Left renal cortex interstitium (tissue), 4 donors: ENCODE data around the gene COLQ. TPM values are rescaled to one million over a fixed set of nuclear protein-coding genes. Genes with fewer than 3 reads are reported as not detected.
"Not testable (repeated sequence)": the region's sequence is repeated elsewhere in the genome, so short reads cannot be mapped to it uniquely, and the experiment has no call there.

Source experiments
- DNase-seq, 4 donors: peaks; one replicate each; pipeline ENCODE4 v3.0.0-alpha.2; 2013; ENCODE audit warnings: low read depth in 4 of 4, low spot score in 2 of 4, missing footprints in 1 of 4
- polyA plus RNA-seq, 4 donors: library from polyadenylated mRNA; unstranded; fragments of 120-200 nt; gene quantifications; one replicate each; pipeline ENCODE4 v1.2.1, GENCODE V29; 2013; ENCODE audit not compliant: insufficient read length in 4 of 4

The COLQ gene
- polyA plus RNA-seq, 4 donors = 3.0 to 13.5 (median 7.4) TPM

GRCh38 chr3:15493436-15493835 lies 28.1 kb downstream of the COLQ start:
- no peak for DNase-seq

DNA sequence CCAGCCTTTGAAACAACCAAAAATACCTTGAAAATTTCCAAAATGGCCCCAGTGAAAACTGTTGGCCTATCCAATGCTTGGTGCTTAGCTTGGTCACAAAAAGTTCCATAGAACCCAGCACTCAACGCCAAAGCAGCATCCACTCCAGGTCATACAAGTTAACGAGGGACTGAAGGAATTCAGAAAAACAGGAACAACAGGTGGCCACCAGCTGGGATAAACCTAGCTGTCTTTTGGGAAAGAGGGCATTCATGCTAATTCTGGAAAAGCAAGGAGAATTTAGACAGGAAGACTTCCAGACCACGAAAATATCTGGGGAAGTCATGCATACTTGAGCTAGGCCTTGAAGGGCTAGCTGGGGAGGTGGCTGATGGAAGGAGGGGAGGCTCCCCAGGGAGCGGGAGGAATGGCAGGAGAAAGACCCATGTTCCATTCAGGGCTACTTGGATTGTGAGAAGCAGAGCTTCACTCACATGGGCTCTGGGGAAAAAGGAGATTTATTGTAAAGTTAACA lies 28.6 kb downstream of the COLQ start:
- no peak for DNase-seq

DNA sequence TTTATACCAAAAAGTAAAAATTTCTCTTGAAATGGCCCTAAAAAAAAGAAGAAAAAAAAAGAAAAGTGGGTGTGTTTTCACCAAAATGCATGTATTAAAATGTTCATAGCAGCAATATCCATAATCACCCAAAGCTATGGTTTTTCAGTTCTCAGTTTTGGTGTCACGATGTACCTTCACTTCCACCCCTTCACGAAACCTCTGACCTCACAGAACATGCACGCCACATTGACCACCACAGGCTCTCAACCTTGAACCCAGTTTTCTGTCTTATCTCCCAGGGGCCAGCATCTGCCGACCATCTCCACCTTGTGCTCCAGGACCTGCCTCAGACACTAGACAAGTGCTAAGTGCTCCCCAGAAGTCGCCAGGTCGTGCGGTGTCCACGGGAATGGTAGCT lies 30.4 kb downstream of the COLQ start:
- DNase-seq = no peak

DNA sequence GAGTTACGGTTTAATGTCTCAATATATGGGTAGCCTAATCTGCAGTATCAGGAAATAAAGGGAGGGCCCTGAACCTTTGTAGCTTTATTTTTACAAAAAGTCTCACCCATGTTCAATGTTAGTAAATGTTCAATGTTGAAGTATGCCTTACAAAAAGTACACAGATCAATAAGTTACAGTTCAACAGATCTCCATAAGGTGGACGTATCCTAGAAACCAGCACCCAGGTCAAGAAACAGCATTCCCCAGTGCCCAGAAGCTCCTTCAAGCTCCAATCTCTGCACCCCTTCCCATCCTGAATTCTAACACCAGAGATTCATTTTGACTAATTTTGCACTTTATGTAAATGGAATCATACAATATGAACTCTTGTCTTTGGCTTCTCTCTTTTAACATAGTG lies 31.3 kb downstream of the COLQ start:
- no peak for DNase-seq

DNA sequence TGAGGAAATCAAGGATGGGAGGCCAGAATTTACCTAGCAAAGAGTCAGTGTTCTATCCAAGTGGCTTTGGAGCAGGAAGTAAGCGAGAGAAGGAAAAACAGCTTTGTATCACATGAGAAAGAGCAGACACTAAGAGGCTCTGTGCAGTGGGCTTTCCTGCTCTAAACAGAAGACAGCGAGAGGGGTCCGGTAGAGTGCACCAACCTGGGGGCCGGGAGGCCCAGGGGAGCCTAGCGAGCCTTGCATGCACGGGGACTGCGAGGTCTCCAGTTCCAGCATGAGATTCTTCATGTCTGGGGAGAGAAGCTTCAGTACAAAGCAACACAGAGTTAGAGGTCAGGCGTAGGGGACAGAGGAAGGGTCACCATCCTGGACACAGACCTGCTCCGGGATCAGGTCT lies 33.5 kb downstream of the COLQ start:
- no peak for DNase-seq

- no peak for DNase-seq
Observed at GRCh38 chr3:15486979-15487378, 34.5 kb downstream of the COLQ start.

DNA sequence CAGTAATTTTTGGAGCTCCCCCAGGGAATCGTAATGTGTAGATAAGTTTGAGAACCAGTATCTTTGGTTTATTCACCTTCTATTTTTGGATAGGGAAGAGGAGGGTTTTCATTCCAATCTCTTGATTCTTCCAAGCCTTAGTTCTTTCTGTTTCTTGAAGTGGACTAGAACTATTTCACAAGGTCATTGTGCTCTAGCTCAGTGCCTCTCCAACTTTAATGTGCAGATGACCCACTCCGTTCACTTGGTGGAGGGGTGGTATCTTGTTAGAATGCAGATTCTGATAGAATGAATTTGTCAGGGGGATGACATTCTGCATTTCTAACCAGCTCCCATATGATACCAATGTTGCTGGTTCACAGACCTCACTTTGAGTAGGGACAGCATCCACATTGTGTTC lies 35.5 kb downstream of the COLQ start:
- no peak for DNase-seq

GRCh38 chr3:15484551-15484950 lies 37.0 kb downstream of the COLQ start:
- not testable (repeated sequence) for DNase-seq

DNA sequence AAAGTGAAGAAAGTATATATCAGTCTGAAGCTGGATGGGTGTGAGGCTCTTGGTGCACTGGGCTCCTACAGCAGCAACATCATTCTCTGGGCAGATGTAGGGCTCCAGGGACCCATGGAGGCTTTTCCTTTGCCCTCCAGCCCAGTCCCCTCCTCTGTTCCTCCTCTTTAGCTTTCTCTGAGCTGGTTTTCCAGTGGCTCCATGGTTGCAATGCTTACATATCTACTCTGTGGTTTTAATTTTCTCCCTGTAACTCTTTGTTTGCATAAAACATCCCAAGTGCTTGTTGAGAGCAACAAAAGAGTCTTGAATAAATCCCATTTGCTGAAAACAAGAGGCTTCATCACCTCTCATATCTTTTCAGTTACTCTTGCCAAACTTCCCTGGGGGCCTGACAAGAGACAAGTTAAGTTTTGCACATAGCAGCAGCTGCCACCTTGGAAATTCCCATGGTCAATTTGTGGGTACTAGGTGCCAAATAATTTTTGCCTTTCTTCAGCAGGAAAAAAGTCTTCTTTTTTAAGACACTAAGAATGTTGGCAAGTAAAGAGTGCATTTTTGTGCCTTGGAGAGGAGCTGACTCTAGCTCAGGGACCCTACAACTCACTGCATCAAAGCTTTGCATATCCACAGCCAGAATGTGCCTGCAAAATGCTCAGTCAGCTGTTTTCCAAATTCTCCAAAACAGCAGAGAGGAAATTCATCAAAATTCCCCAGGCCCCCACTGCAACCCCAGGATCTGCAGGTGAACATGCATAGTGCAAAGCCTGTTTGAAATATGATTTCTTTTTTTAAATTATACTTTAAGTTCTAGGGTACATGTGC lies 41.9 kb downstream of the COLQ start:
- no peak for DNase-seq

DNA sequence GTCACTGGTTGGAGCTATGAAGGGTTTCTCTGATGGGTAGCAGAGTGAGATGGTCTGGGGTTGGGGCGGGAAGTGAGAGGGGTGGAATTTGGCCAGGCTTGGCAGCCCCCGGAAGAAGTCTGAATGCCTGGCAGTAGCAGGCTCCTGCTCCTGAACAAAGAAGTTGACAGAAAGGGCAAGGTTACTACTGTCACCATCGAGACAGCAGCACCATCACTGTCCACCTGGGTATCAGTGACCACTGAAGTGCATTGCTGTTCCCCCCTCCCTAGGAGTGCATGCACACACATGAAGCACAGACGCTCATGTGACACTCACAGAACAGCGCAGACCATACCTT lies 42.9 kb downstream of the COLQ start:
- no peak for DNase-seq

GRCh38 chr3:15477951-15478639 lies 43.4 kb downstream of the COLQ start:
- no peak for DNase-seq

GRCh38 chr3:15476378-15476777 lies 45.1 kb downstream of the COLQ start:
- DNase-seq = no peak

DNA sequence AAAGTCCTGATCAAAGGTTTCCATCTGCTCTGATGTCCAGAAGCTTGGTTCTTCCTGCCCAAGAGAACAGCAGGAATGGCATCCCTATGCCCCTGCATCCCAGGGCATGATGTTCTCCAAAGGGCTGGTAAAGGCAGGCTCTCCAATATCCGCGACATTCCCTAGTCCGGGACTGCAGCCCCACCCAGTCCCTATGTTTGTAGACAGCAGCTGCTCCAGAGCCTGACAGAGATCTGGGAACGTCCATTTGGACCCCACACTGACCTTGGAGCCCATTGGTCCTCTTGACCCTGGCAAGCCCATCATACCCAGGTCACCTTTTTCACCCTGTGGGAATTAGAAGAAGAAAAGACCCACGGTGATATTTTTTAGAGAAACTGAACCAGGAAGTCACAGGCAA lies 46.3 kb downstream of the COLQ start:
- no peak for DNase-seq

- no peak for DNase-seq
Observed at GRCh38 chr3:15471861-15472260, 49.6 kb downstream of the COLQ start.

DNA sequence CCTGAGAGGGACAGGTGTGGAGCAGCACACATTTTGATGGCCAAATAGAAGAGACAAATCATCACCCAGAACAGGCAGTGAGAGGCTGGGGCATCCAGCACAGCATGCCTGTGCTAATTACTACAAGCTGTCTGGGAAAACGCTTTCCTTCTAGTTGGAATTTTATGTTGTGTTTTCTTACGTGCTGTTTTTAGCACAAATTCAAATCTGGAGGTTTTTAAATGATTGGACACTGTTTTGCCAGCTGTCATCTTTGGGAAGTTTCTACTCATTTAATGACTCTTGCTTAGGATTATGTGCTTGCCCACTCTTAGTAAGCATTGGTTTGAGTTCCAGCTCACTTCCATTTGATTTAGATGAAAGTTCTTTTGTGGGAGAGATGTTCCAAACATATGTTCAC lies 50.7 kb downstream of the COLQ start:
- DNase-seq = no peak

DNA sequence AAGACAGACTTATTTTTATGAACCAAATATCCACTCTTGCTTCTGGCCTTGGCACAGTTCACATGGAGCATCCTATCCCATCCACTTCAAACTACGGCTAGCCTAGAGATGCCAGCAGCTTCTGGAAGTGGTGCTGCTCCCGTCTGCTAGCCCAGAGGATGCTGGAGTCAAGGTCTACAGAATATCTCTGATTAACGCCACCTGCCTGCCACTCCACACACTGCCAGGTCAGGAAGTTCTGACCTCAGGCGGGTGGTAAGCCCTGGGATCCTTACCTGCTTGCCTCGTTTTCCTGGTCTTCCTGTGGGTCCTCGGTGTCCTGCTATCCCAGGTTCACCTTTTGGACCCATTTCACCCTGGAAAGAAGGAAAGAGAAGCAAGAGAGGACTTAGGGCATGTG lies 51.2 kb downstream of the COLQ start:
- no peak for DNase-seq

- no peak for DNase-seq
Observed at GRCh38 chr3:15467227-15468181, 54.0 kb downstream of the COLQ start.

DNA sequence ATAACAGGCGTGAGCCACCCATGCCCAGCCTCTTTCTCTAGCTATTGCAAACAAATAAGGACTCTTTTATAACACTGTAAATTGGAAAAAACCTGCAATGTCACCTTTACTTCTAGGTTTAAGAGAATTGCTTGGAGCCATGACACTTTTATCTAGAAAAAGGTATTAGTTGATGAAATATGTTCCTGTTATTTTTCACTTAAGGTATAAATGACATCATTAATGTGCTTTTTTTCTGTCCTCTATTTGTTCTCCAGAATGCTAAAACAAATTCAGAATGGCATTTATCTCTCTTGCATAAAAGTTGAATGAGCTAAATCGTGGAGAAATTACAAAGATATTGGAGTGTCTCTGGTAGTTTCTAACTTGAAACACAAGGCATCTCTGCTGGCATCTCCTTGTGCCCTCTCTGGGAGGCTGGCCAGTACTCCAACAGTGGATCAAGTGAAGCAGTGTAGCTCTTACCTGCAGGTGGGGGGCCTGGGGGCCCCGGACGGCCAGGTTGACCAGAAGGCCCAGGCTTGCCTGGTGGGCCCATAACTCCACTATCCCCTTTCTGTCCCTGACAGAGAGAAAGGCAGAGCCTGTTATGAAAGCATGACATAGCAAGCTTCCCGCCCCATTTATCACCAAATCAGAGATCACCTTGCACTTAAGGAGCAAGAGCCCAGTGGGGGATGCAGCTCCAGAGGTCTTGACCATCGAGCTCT lies 55.5 kb downstream of the COLQ start:
- DNase-seq = no peak

DNA sequence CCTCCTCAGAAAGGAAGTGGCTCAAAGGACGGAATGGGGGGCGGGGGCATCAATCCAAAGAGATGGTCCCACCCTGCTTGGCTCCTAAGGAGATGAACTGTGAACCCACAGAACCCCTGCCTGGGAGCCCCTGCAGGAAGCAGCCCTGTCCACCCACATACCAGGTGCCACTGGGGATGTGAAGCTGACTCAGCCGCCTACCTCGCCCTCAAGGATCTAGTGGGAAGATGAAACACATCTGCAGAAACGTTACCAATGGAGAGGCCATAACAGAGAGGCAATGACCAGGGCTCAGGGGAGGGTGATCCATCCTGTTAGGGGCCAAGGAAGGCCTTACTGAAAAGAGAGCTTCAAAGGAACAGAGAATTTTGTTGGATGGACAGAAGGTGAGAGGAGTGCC lies 59.1 kb downstream of the COLQ start:
- DNase-seq = no peak

DNA sequence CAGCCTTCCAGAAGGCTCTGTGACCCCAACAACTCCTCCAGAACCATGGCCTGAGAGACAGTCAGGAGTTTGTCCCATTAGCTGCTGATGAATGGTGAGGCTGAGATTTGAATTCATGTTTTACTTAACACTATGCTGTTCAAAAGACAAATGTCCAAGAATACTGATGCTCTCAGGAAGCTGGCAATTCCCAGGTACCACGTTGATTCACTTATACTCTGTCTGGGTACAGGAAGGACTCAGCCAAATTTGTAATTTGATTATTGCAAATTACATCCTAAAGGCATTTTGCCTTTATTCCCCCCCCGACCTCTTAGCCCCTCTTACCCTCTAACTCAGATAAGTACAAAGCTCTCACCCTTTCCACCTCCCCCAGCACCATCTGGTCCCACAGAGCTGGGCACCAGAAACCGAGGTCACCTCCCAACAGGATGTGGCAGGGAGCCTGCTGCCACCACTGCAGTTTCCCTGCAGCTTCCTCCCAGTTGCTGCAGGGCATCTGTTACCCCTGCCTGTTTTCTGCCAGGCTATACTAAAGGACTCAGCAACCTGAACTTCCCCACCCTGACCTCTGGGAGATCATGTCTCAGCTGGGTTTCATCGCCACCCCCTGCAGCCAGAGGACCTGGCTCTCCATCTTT lies 60.5 kb downstream of the COLQ start:
- DNase-seq = no peak
